AG08395 (cell line): ENCODE data around the gene TOX2.
A peak's percentile ranks its signal among the peaks of the same experiment; 100 is the strongest.

Experiments
- DNase-seq: peaks from one replicate; pipeline ENCODE4 v3.0.0; 2012; ENCODE audit warnings: mixed read lengths, low spot score

Gene TOX2

DNA sequence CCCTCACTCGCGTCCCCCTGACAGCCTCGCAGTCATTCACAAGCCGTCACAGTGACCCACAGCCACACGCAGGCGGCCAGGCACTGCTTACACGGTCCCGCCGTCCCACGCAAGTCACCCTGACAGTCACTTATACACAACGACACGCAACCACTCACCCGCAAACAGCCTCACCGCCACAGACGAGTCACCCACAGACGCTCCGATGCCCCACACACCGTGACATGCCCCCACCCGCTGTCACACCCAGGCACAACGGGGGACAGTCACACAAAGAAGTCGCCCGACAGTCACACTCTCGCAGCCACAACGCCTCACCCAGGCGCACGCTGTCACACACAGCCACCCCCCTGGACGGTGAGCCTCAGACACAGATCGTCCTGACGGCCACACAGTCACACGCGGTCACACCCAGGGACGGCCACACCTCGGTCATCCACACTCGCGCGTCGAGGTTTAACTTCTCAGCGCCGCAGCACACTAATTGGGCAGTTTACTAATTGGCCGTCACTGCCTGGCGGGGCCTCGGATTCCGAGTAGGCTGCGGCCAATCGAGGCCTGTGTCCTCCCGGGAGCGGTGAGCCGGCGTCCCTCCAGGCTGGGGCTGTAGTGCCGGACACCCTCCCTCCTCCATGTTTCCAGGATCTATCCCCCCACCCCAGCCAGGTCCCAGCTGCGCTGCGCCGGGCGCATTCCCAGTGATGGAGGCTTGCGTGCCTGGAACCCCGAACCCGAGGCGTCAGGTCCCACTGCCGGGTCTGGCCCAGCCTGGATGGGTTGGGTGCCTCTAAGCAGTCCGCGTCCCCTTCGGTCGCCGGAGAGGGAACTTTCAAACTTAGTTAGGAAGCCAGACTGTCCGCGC lies 790 bp downstream of the TOX2 start:
- DNase-seq = peak; percentile 41

- DNase-seq = peak; percentile 30
Observed at GRCh38 chr20:43916073-43916880, 1.6 kb downstream of the TOX2 start.

- no peak for DNase-seq
Observed at GRCh38 chr20:43916881-43917371, 2.3 kb downstream of the TOX2 start.

GRCh38 chr20:43917380-43917779 lies 2.7 kb downstream of the TOX2 start:
- no peak for DNase-seq

GRCh38 chr20:43919686-43920403 lies 5.2 kb downstream of the TOX2 start:
- no peak for DNase-seq

GRCh38 chr20:43920797-43921196 lies 6.1 kb downstream of the TOX2 start:
- no peak for DNase-seq

DNA sequence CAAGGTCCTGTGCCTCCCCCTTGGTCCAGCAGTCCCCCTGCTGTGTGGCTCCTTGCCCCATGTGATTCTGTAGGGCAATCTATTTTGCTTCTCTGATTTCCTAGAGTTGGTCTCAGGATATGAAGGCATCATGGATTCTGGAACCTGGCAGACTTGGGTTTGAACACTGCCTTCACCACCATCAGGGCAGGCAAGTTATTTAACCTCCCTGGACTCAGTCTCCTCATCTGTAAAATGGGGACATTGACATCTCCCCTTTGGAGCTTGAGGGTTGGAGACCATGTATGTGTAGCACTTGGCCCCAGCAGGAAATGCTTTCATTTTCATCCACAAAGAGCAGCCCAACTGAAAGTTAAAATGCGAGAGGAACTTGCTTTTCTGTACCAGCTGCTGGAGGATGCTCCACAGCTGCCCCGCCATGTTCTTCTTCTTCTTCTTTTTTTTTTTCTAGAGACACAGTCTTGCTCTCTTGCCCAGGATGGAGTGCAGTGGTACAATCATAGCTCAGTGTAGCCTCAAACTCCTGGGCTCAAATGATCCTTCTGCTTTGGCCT lies 6.7 kb downstream of the TOX2 start:
- no peak for DNase-seq

DNA sequence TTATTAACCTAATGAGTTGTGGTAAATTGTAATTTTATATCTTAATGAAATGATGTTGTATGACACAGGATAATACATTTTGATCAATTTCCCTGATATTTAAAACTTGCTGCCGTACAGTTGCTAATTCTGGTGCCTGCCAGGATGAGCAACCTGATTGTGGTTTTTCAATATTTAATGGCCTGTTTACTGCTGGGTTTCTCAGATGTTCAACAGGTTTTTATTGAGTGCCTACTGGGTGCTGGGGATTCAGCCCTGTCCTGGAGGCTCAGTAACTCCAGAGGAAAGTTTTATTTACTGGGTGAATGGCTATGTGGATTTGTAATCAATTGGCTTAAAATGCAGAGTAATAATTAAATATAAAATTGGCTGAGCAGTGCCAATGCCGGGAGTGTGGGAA lies 8.0 kb downstream of the TOX2 start:
- no peak for DNase-seq

- DNase-seq = no peak
Observed at GRCh38 chr20:43923322-43923721, 8.7 kb downstream of the TOX2 start.

DNA sequence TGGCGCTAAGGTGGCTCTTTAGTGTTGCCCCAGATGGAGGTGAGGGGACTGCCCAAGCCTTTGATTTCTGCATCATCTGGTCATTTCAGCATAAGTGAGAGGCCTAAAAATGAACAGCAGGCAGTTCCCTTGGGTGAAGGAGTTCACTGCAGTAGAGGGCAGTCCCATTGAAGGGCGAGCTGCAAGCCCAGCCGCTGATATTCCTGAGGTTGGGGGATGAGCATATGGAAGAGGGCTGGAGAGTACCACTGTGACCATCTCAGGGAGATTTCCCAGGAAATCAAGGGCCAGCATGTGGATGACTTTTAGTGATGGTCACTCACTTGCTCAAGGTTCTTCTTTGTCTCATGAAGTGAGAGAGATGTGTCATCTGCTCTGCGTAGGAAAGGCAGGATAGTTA lies 9.3 kb downstream of the TOX2 start:
- DNase-seq = no peak

DNA sequence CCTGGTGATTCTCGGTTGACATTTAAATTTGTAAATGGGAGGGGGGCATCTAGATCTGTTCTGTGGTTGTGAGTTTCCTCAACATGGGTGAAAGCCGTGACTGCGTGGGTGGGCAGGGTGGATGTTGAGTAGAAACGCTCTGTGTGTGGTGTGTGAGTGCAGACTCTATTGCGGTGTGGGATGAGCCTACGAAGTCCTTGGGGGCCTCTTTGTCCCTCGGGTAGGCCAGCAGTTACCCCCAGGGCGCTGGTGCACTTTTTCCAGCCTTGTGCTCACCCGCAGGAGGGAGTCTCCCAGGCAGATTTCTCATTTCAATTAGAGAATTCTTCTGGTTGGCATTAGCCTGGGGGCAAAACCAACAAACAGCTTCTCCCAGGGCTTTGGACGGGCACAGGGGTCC lies 10.6 kb downstream of the TOX2 start:
- no peak for DNase-seq

DNA sequence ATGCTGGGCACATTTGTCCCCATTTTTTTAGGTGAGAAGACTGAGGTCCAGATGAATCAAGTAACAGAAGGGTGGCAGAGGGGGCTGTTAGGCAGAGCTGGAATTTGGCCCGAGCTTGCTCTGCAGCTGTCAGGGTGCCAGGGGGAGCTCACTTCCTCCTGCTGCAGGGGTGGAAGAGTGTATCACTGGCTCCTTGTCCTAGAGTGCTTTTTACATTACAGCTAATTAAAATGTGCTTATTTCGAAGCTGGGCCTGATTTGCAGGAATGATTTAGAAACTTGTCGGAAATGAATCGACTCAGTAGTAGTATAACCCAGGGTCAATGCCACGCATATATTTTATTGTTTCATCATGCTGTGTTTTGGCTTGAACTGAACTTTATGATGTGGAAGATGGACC lies 11.1 kb downstream of the TOX2 start:
- peak; percentile 67 for DNase-seq

DNA sequence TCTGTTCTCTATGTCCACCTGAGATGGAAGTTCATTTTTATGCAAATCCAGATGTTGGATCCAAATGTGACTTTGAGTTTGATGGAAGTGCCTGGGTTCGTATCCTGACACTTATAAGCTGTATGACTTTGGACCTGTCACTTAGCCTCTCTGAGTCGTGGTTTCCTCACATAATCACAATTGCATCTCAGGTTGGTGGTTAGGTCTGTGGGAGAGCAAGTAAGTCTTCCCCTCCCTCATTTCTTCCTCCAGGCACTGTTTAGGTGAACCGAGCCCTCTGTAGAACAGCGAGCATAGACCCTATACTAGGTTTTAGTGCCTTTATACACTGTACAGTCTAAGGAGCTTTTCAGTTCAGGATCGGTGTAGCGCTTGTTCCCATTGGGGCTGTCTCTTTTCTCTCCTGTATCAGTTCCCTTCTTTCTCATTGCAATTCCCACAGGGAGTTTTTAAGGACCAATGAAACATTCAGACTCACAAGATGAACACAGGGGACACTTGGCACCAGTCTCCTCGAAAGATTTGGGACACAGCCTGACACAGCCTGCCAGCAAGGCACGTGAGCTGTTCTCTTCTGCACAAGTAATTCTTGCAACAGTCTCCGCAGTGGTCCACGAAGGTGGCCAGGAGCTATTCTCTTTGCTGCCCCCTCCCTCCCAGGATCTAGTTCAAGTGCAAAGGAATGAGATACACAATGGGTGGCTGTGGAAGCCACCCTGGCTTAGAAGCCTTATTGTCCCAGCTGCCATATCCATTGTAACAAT lies 11.8 kb downstream of the TOX2 start:
- no peak for DNase-seq

- no peak for DNase-seq
Observed at GRCh38 chr20:43931976-43932375, 17.3 kb downstream of the TOX2 start.

GRCh38 chr20:43934833-43935232 lies 20.2 kb downstream of the TOX2 start:
- DNase-seq = no peak

- peak; percentile 16 for DNase-seq
Observed at GRCh38 chr20:43936104-43936770, 21.6 kb downstream of the TOX2 start.

DNA sequence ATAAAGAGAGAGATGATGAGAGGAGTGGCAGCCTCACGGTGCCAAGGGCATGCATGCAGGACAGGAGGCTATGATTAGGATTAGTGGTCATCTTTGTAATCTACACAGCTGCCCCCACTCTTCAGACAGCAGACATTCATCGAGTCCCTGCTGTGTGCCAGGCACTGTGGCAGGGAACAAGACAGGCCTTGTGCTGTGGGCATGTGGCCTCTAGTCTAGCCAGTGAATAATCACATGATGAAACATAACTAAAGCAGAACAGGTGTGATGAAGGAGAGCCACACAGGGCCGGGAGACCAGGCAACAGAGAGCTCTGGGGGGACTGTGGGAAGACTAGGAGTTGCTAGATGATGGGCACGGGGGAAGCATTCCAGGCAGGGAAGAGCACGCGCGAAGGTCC lies 22.2 kb downstream of the TOX2 start:
- no peak for DNase-seq

DNA sequence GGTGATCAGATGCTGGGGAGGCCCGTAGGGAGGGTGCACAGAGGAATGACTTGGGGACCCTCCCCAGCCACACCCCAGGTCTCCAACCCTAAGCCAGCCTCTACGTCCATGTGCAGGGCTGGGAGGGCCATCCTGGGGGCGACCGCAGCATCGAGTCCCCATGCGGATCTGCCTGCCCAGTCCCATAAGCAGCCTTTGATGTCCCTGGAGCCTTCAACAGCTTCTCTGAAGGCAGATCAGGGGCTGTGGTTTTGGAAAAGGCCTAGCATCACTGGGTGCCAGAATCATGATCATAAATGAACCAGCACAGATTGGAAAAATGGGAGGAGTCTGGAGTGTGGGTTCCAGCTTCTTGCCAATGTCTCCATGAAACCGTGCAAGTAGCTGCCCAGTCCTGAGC lies 22.9 kb downstream of the TOX2 start:
- peak; percentile 67 for DNase-seq

GRCh38 chr20:43938017-43938655 lies 23.5 kb downstream of the TOX2 start:
- DNase-seq = peak; percentile 37
